ENCODE measurements around the gene ADD3.
A peak's percentile ranks its signal among the peaks of the same experiment; 100 is the strongest.
"Not testable (repeated sequence)": the region's sequence is repeated elsewhere in the genome, so short reads cannot be mapped to it uniquely, and the experiment has no call there.

ADD3 gene

GRCh38 chr10:110129490-110129889, 121.7 kb downstream of the ADD3 start:
- FAIRE-seq (no peak), DNase-seq (ENCODE audit: insufficient read length, low spot score) (no peak)
- TF ChIP-seq CTCF (IDR thresholded peaks at IDR 0.05; ENCODE audit: insufficient read depth, missing control alignments): no peak

GRCh38 chr10:110134917-110135316, 127.1 kb downstream of the ADD3 start:
- DNase-seq (ENCODE audit: insufficient read length, low spot score) (no peak), FAIRE-seq (no peak)
- no peak for TF ChIP-seq CTCF (IDR thresholded peaks at IDR 0.05; ENCODE audit: insufficient read depth, missing control alignments)

GRCh38 chr10:110135836-110136235, 128.1 kb downstream of the ADD3 start:
- DNase-seq (ENCODE audit: insufficient read length, low spot score); FAIRE-seq: not testable (repeated sequence)

GRCh38 chr10:110137142-110137545, 129.4 kb downstream of the ADD3 start:
- peak; percentile 75 for TF ChIP-seq CTCF (IDR thresholded peaks at IDR 0.05; ENCODE audit: insufficient read depth, missing control alignments)
- no peak for FAIRE-seq
- DNase-seq (ENCODE audit: insufficient read length, low spot score): no peak

GRCh38 chr10:110138197-110138812, 130.5 kb downstream of the ADD3 start:
- FAIRE-seq (no peak), DNase-seq (ENCODE audit: insufficient read length, low spot score) (no peak)
- TF ChIP-seq CTCF (IDR thresholded peaks at IDR 0.05; ENCODE audit: insufficient read depth, missing control alignments): peak; percentile 60

GRCh38 chr10:110141185-110141584, 133.4 kb downstream of the ADD3 start:
- no peak for DNase-seq (ENCODE audit: insufficient read length, low spot score)
- FAIRE-seq: no peak
- no peak for TF ChIP-seq CTCF (IDR thresholded peaks at IDR 0.05; ENCODE audit: insufficient read depth, missing control alignments)

GRCh38 chr10:110141871-110142635, 134.3 kb downstream of the ADD3 start:
- no peak for TF ChIP-seq CTCF (IDR thresholded peaks at IDR 0.05; ENCODE audit: insufficient read depth, missing control alignments)
- FAIRE-seq (no peak), DNase-seq (ENCODE audit: insufficient read length, low spot score) (no peak)

Data from D721Med (cell line).